Colonic mucosa (tissue), 4 donors: ENCODE measurements around the gene SESN1. TPM values are rescaled to one million over a fixed set of nuclear protein-coding genes. Genes with fewer than 3 reads are reported as not detected.

Experiments used
- DNase-seq: peaks from one replicate; pipeline ENCODE4 v3.0.0-alpha.2; 2020
- H3K27ac ChIP-seq: fragments of 200-600 bp; one replicate; pipeline ENCODE4 v1.8.0; 2021
- H3K27me3 ChIP-seq: fragments of 200-600 bp; one replicate; pipeline ENCODE4 v1.8.0; 2021
- H3K36me3 ChIP-seq: fragments of 200-600 bp; one replicate; pipeline ENCODE4 v1.8.0; 2021
- H3K4me1 ChIP-seq: fragments of 200-600 bp; one replicate; pipeline ENCODE4 v1.8.0; 2021; ENCODE audit warnings: mild to moderate bottlenecking
- H3K4me3 ChIP-seq: fragments of 200-600 bp; one replicate; pipeline ENCODE4 v1.8.0; 2021
- H3K9ac ChIP-seq, 2 donors: one replicate each; pipeline ENCODE4 v1.7.0; 2013; ENCODE audit warnings: control low read depth in 2 of 2, low read depth in 2 of 2, low read length in 2 of 2
- H3K9me3 ChIP-seq: fragments of 200-600 bp; one replicate; pipeline ENCODE4 v1.8.0; 2021
- CTCF ChIP-seq: fragments of 200-600 bp; IDR thresholded peaks from one replicate; pipeline ENCODE4 v1.8.0; 2022; ENCODE audit warnings: antibody characterized with exemption, mild to moderate bottlenecking
- intact Hi-C: fragments of 100-400 bp; cut with DNase I; formaldehyde crosslinking; loops from one replicate; pipeline ENCODE4 v1.14.1; 2022
- total RNA-seq, 2 donors: library from RNA; stranded (reverse); fragmentation: NEBNext Ultra II Directional in 1 of 2; extraction: Animal tissue kit (Norgen Biotek cat#: 25700) in 1 of 2; gene quantifications; one replicate each; pipeline ENCODE4 v1.2.1, GENCODE V29; 2021
- donor health status: healthy.
- donor health status: DM: no; HTN: no; CAD: no.
- donor health status: DM: no; HTN: no; CAD: no.

Gene SESN1
- total RNA-seq, 2 donors from 2014 or later, result 16.9 to 20.7 TPM

DNA sequence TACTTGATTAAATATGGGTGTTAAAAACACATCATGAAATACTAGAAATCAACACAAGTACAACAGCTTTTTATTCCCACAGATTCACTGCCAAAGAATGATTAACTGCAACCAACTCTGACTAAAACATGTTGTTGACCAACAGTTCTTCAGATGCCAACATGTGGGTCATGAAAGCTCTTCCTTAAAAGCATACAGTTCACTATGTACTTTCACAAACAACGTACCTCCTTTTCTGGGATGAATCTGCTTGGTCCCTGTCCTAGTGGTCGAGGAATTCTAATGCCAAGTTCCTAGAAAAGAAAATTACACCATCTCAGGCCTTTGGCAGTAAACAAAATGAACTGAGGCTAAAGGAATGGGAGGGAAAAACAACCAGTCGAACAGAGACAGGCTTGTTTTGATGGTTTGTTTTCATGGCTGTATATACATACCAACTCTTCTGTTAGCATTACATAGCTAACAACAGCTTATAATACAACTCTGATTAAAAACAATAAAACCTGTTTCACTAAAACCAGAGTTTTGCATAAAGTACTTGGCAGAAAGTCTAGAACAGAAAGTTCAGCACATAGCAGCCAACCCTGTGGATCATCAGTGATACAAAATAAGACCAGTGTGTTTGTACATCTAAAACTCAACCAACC is 92.5 kb downstream of the SESN1 start:
- Histone ChIP-seq H3K9me3 (no peaks in the 10 kb centered on the region), H3K4me3 (no peak overlapping the region), H3K9ac (peak overlapping the region; percentile 14 to 54), H3K36me3 (no peaks in the 10 kb centered on the region), H3K4me1 (no peaks in the 10 kb centered on the region), H3K27me3 (no peaks in the 10 kb centered on the region), H3K27ac (peak overlapping the region; percentile 10)
- intact Hi-C loops, result no loop called here
- no peak for TF ChIP-seq CTCF
- DNase-seq, result no peak

GRCh38 chr6:109001291-109001894 is 93.3 kb downstream of the SESN1 start:
- Histone ChIP-seq H3K27ac (peak overlapping the region; percentile 10), H3K36me3 (no peaks in the 10 kb centered on the region), H3K4me1 (no peaks in the 10 kb centered on the region), H3K27me3 (no peaks in the 10 kb centered on the region), H3K4me3 (no peak overlapping the region), H3K9me3 (no peaks in the 10 kb centered on the region), H3K9ac (no peak overlapping the region)
- TF ChIP-seq CTCF, result no peak
- intact Hi-C loops, result no loop called here
- no peak for DNase-seq

DNA sequence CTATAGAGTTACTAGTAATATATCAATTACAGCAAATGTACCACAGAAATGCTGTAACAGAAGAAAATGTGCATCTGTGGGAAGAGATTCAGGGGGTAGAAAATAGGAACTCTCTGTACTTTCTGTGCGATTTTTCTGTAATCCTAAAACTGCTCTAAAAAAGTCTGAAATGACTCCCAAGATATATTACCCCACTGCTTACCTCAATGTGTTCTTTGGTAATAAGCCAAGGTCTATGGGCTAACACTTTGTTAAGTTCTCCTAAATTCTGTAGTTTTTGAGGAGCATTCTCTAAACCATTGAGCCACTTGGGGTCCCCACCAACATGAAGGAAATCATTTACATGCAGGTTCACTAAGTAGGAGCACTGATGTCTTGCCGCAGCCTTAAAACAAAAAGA is 94.4 kb downstream of the SESN1 start:
- DNase-seq, result no peak
- Histone ChIP-seq H3K27me3 (no peaks in the 10 kb centered on the region), H3K27ac (no peak overlapping the region), H3K9ac (no peak overlapping the region), H3K36me3 (no peaks in the 10 kb centered on the region), H3K4me1 (no peaks in the 10 kb centered on the region), H3K9me3 (no peaks in the 10 kb centered on the region), H3K4me3 (no peak overlapping the region)
- intact Hi-C loops, result no loop called here
- no peak for TF ChIP-seq CTCF

- DNase-seq, result no peak
- intact Hi-C loops, result no loop called here
- Histone ChIP-seq H3K4me1 (no peaks in the 10 kb centered on the region), H3K4me3 (no peak overlapping the region), H3K27ac (no peak overlapping the region), H3K9ac (no peak overlapping the region), H3K27me3 (no peaks in the 10 kb centered on the region), H3K36me3 (no peaks in the 10 kb centered on the region), H3K9me3 (no peaks in the 10 kb centered on the region)
- TF ChIP-seq CTCF, result no peak
Observed at GRCh38 chr6:108999428-108999827, 95.2 kb downstream of the SESN1 start.

DNA sequence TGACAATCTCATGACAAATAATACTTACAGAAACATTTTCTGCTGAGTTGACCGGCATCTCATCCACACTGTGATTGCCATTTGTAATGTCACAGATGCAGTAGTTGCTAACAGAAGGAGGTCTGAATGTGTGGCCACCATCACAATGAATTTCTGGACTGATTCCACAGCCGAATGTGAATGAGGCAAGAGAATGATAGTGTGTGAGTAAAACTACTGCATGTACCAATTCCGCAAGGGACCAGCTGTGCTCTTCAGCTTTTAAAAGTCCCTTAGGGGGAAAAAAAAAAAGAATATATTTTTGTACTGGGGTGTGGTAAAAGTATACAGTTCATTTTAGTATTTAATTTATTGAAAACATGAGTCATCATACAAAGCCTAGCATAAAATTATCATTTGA is 96.2 kb downstream of the SESN1 start:
- intact Hi-C loops, result no loop called here
- TF ChIP-seq CTCF, result no peak
- Histone ChIP-seq H3K36me3 (no peaks in the 10 kb centered on the region), H3K4me3 (no peak overlapping the region), H3K9ac (no peak overlapping the region), H3K4me1 (no peaks in the 10 kb centered on the region), H3K9me3 (no peaks in the 10 kb centered on the region), H3K27me3 (no peaks in the 10 kb centered on the region), H3K27ac (no peak overlapping the region)
- no peak for DNase-seq
